ENCODE data around the gene ZNF354B.
"Not testable (repeated sequence)": the region's sequence is repeated elsewhere in the genome, so short reads cannot be mapped to it uniquely, and the experiment has no call there.

ZNF354B gene

DNA sequence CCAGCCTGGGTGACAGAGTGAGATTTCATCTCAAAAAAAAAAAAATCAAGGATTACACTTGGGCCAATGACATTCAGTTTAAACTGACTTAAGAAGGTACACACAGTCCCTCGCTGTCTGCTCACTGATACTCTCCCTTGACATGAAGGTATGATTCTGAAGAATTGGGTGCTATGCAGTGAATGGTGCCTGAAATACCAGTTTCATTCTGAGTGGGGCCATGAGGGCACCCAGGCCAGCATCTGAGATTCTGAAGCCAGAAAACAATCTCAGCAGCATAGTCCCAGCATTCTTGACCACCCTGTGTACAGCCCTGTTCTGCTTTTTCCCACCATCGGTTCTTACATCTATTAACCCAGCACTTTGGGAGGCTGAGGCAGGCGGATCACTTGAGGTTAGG is 7.8 kb upstream of the ZNF354B start:
- WGBS (ENCODE audit: insufficient coverage): 80% methylated on average over 1 of the region's 3 CpGs
- H3K4me1 ChIP-seq (ENCODE audit: control extremely low read depth in 1 of 4, control insufficient read depth in 4 of 4, insufficient read depth in 4 of 4, low read length in 3 of 4): no peaks in the 10 kb centered on the region
- peaks cover 0 to 4% (median 0%) of the 10 kb centered on the region in 5 experiments for H3K27me3 ChIP-seq (replicated peaks in 2 of 5; ENCODE audit: control insufficient read depth in 4 of 5, insufficient read depth in 5 of 5, low read length in 4 of 5)
- no peak for DNase-seq
- H3K4me3 ChIP-seq (ENCODE audit: control insufficient read depth in 1 of 7, extremely low read depth in 1 of 7, insufficient read depth in 4 of 7, low read depth in 2 of 7, low read length in 6 of 7): no peak overlapping the region
- POLR2A ChIA-PET: no interaction called here
- H3K36me3 ChIP-seq (ENCODE audit: control insufficient read depth in 4 of 4, insufficient read depth in 4 of 4, low read length in 3 of 4): no peaks in the 10 kb centered on the region
- CTCF ChIA-PET: no interaction called here
- H3K27ac ChIP-seq (ENCODE audit: insufficient read depth in 1 of 2, low read depth in 1 of 2, low read length in 2 of 2, poor library complexity in 1 of 2, severe bottlenecking in 2 of 2): no peak overlapping the region
- peaks cover 0 to 11% (median 4%) of the 10 kb centered on the region in 5 experiments for H3K9me3 ChIP-seq (ENCODE audit: control extremely low read depth in 1 of 5, control insufficient read depth in 4 of 5, insufficient read depth in 2 of 5, low read depth in 1 of 5, low read length in 4 of 5)

DNA sequence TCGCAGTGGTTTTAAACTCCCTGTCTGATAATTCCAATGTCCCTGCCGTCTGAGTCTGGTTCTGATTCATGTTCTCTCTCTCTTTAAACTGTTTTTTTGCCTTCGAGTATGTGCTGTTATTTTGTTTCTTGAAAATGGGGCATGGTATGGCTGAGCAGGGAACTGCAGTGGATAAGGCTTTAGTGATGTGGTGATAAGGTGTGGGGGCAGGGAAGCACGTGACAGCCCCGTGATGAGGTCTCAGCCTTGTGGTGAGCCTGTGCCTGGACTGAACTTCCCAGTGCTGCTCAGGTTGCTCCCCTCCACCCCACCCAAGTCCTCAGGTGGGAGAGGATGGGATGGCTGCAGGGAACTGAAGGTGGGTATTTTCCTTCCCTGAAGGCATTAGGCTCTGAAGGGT is 5.5 kb upstream of the ZNF354B start:
- H3K36me3 ChIP-seq (ENCODE audit: control insufficient read depth in 4 of 4, insufficient read depth in 4 of 4, low read length in 3 of 4): no peaks in the 10 kb centered on the region
- ChIA-PET POLR2A (no interaction called here), CTCF (no interaction called here)
- H3K4me3 ChIP-seq (ENCODE audit: control insufficient read depth in 1 of 7, extremely low read depth in 1 of 7, insufficient read depth in 4 of 7, low read depth in 2 of 7, low read length in 6 of 7): no peak overlapping the region
- WGBS (ENCODE audit: insufficient coverage): 65% methylated on average over 4 of the region's 5 CpGs
- no peak overlapping the region for H3K27ac ChIP-seq (ENCODE audit: insufficient read depth in 1 of 2, low read depth in 1 of 2, low read length in 2 of 2, poor library complexity in 1 of 2, severe bottlenecking in 2 of 2)
- no peak for DNase-seq
- H3K4me1 ChIP-seq (ENCODE audit: control extremely low read depth in 1 of 4, control insufficient read depth in 4 of 4, insufficient read depth in 4 of 4, low read length in 3 of 4): no peaks in the 10 kb centered on the region
- H3K9me3 ChIP-seq (ENCODE audit: control extremely low read depth in 1 of 5, control insufficient read depth in 4 of 5, insufficient read depth in 2 of 5, low read depth in 1 of 5, low read length in 4 of 5): peaks cover 0 to 18% (median 0%) of the 10 kb centered on the region in 5 experiments
- peaks cover 0 to 4% (median 0%) of the 10 kb centered on the region in 5 experiments for H3K27me3 ChIP-seq (replicated peaks in 2 of 5; ENCODE audit: control insufficient read depth in 4 of 5, insufficient read depth in 5 of 5, low read length in 4 of 5)

DNA sequence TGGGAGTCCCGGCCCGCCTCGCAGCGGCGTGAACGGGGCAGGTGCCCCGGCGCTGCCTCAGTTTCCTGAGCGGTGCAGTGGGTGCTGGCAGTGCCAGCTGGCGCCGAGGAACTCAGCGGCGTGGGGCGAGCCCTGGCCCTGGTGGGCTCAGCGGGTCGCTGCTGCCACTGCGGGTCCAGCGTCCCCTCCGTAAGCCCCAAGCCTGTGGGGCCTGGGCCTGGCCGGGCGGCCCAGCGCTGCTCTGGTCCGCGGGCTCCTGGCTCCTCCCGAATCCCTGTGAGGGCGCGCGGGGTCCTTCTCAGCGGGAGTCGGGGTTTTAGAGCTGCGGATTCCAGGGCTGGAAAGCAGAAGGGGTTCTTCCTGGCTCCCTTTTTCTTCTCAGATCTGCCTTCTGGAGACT is 862 bp downstream of the ZNF354B start:
- Histone ChIP-seq H3K36me3 (ENCODE audit: control insufficient read depth in 4 of 4, insufficient read depth in 4 of 4, low read length in 3 of 4) (peaks cover 12 to 38% (median 32%) of the 10 kb centered on the region in 4 experiments), H3K9me3 (ENCODE audit: control extremely low read depth in 1 of 5, control insufficient read depth in 4 of 5, insufficient read depth in 2 of 5, low read depth in 1 of 5, low read length in 4 of 5) (peaks cover under 1 to 35% (median 20%) of the 10 kb centered on the region in 5 experiments), H3K27ac (ENCODE audit: insufficient read depth in 1 of 2, low read depth in 1 of 2, low read length in 2 of 2, poor library complexity in 1 of 2, severe bottlenecking in 2 of 2) (peak overlapping the region in 1 of 2 experiments; percentile 68), H3K4me3 (ENCODE audit: control insufficient read depth in 1 of 7, extremely low read depth in 1 of 7, insufficient read depth in 4 of 7, low read depth in 2 of 7, low read length in 6 of 7) (peak overlapping the region in 5 of 7 experiments; percentile 68 to 79 (median 75))
- H3K4me1 ChIP-seq (ENCODE audit: control extremely low read depth in 1 of 4, control insufficient read depth in 4 of 4, insufficient read depth in 4 of 4, low read length in 3 of 4); POLR2A ChIA-PET; DNase-seq; CTCF ChIA-PET; H3K27me3 ChIP-seq (replicated peaks in 2 of 5; ENCODE audit: control insufficient read depth in 4 of 5, insufficient read depth in 5 of 5, low read length in 4 of 5): not testable (repeated sequence)
- WGBS (ENCODE audit: insufficient coverage): no CpG with 5 or more reads among the region's 31 CpGs

DNA sequence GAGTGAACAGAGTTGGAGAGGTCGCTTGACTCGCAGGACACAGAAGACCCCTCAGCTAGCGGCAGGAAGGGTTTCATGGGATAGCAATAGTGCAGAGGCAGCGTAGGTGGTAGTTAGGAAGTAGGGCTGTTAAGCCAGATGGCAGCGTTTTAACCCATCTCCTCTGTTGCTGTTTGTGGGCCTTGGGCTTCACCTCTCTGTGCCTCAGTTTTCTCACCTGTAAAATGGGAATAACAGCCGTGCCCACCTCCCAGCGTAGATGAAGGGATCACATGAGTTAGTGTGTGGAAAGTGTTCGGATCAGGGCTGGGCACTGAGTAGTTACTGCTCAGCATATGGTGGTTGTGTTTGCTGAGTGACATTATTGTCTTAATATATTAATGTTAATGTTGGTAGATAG is 1.9 kb downstream of the ZNF354B start:
- Histone ChIP-seq H3K4me3 (ENCODE audit: control insufficient read depth in 1 of 7, extremely low read depth in 1 of 7, insufficient read depth in 4 of 7, low read depth in 2 of 7, low read length in 6 of 7) (peak overlapping the region in 1 of 7 experiments; percentile 3), H3K36me3 (ENCODE audit: control insufficient read depth in 4 of 4, insufficient read depth in 4 of 4, low read length in 3 of 4) (peaks cover 18 to 48% (median 42%) of the 10 kb centered on the region in 4 experiments), H3K27ac (ENCODE audit: insufficient read depth in 1 of 2, low read depth in 1 of 2, low read length in 2 of 2, poor library complexity in 1 of 2, severe bottlenecking in 2 of 2) (no peak overlapping the region), H3K9me3 (ENCODE audit: control extremely low read depth in 1 of 5, control insufficient read depth in 4 of 5, insufficient read depth in 2 of 5, low read depth in 1 of 5, low read length in 4 of 5) (peaks cover 1 to 41% (median 26%) of the 10 kb centered on the region in 5 experiments), H3K4me1 (ENCODE audit: control extremely low read depth in 1 of 4, control insufficient read depth in 4 of 4, insufficient read depth in 4 of 4, low read length in 3 of 4) (peaks cover 0 to 7% (median 1%) of the 10 kb centered on the region in 4 experiments), H3K27me3 (replicated peaks in 2 of 5; ENCODE audit: control insufficient read depth in 4 of 5, insufficient read depth in 5 of 5, low read length in 4 of 5) (no peaks in the 10 kb centered on the region)
- ChIA-PET POLR2A (no interaction called here), CTCF (no interaction called here)
- 94% methylated on average over 3 of the region's 8 CpGs for WGBS (ENCODE audit: insufficient coverage)
- no peak for DNase-seq

DNA sequence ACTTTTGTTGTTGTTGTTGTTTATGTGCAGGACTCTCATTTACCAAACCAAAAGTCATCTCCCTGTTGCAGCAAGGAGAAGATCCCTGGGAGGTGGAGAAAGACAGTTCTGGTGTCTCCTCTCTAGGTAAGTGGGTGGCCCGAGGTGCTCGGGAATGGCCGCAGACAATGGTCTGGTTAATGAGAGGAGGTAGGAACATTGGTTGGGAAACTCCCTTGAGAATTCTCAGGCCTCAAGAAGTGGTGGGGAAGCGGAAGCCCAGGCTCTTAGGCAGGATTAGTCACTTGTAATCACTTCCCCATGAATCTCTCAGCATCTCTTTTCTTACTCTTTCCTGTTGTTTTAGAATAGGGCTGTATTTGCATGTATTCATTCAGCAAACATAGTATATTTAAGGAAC is 7.2 kb downstream of the ZNF354B start:
- Histone ChIP-seq H3K27me3 (replicated peaks in 2 of 5; ENCODE audit: control insufficient read depth in 4 of 5, insufficient read depth in 5 of 5, low read length in 4 of 5) (no peaks in the 10 kb centered on the region), H3K9me3 (ENCODE audit: control extremely low read depth in 1 of 5, control insufficient read depth in 4 of 5, insufficient read depth in 2 of 5, low read depth in 1 of 5, low read length in 4 of 5) (peaks cover 1 to 77% (median 57%) of the 10 kb centered on the region in 5 experiments), H3K27ac (ENCODE audit: insufficient read depth in 1 of 2, low read depth in 1 of 2, low read length in 2 of 2, poor library complexity in 1 of 2, severe bottlenecking in 2 of 2) (no peak overlapping the region), H3K36me3 (ENCODE audit: control insufficient read depth in 4 of 4, insufficient read depth in 4 of 4, low read length in 3 of 4) (peaks cover 22 to 94% (median 81%) of the 10 kb centered on the region in 4 experiments), H3K4me1 (ENCODE audit: control extremely low read depth in 1 of 4, control insufficient read depth in 4 of 4, insufficient read depth in 4 of 4, low read length in 3 of 4) (no peaks in the 10 kb centered on the region), H3K4me3 (ENCODE audit: control insufficient read depth in 1 of 7, extremely low read depth in 1 of 7, insufficient read depth in 4 of 7, low read depth in 2 of 7, low read length in 6 of 7) (no peak overlapping the region)
- ChIA-PET POLR2A (no interaction called here), CTCF (no interaction called here)
- DNase-seq: no peak
- 100% methylated on average over 2 of the region's 4 CpGs for WGBS (ENCODE audit: insufficient coverage)

DNA sequence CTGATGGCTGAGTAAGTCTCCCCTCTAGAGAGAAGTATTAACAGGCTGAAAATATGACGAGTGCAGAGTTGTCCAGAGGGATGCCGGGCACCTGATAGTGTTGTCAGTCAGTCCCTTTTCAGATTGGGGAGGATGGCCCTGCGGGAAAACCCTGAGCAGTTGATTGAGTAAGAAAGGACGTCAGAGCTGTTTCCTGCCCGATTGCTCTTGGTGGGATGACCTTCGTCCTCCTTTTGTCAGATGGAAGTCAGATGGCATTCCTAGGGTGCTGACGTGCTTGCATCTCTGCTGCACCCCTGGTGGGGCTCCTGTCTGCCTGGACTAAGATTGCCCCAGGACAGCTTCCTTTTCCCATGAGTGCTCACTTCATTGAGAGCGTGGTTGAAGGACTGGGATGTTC is 9.8 kb downstream of the ZNF354B start:
- no peak for DNase-seq
- H3K4me3 ChIP-seq (ENCODE audit: control insufficient read depth in 1 of 7, extremely low read depth in 1 of 7, insufficient read depth in 4 of 7, low read depth in 2 of 7, low read length in 6 of 7): no peak overlapping the region
- no peak overlapping the region for H3K27ac ChIP-seq (ENCODE audit: insufficient read depth in 1 of 2, low read depth in 1 of 2, low read length in 2 of 2, poor library complexity in 1 of 2, severe bottlenecking in 2 of 2)
- no peaks in the 10 kb centered on the region for H3K27me3 ChIP-seq (replicated peaks in 2 of 5; ENCODE audit: control insufficient read depth in 4 of 5, insufficient read depth in 5 of 5, low read length in 4 of 5)
- CTCF ChIA-PET: no interaction called here
- peaks cover 4 to 89% (median 58%) of the 10 kb centered on the region in 5 experiments for H3K9me3 ChIP-seq (ENCODE audit: control extremely low read depth in 1 of 5, control insufficient read depth in 4 of 5, insufficient read depth in 2 of 5, low read depth in 1 of 5, low read length in 4 of 5)
- WGBS (ENCODE audit: insufficient coverage): 94% methylated on average over 8 of the region's 8 CpGs
- POLR2A ChIA-PET: no interaction called here
- peaks cover 26 to 96% (median 78%) of the 10 kb centered on the region in 4 experiments for H3K36me3 ChIP-seq (ENCODE audit: control insufficient read depth in 4 of 4, insufficient read depth in 4 of 4, low read length in 3 of 4)
- H3K4me1 ChIP-seq (ENCODE audit: control extremely low read depth in 1 of 4, control insufficient read depth in 4 of 4, insufficient read depth in 4 of 4, low read length in 3 of 4): no peaks in the 10 kb centered on the region

DNA sequence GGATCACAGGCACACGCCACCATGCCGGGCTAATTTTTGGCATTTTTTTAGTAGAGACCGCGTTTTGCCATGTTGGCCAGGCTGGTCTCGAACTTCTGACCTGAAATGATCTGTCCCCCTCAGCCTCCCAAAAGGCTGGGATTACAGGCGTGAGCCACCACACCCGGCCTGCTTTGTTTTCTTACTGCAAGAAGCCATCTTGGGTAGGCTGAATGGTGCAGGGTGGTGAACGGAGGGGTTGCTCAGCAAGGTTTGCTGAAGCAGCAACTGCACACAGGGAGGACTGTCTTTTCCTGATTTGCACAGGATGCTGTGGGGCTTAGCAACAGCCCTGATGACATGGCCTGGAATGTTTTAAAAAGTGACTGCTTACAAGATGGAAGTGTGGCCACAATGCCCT is 10.7 kb downstream of the ZNF354B start:
- Histone ChIP-seq H3K27me3 (replicated peaks in 2 of 5; ENCODE audit: control insufficient read depth in 4 of 5, insufficient read depth in 5 of 5, low read length in 4 of 5) (no peaks in the 10 kb centered on the region), H3K4me3 (ENCODE audit: control insufficient read depth in 1 of 7, extremely low read depth in 1 of 7, insufficient read depth in 4 of 7, low read depth in 2 of 7, low read length in 6 of 7) (no peak overlapping the region), H3K9me3 (ENCODE audit: control extremely low read depth in 1 of 5, control insufficient read depth in 4 of 5, insufficient read depth in 2 of 5, low read depth in 1 of 5, low read length in 4 of 5) (peaks cover 4 to 91% (median 60%) of the 10 kb centered on the region in 5 experiments), H3K4me1 (ENCODE audit: control extremely low read depth in 1 of 4, control insufficient read depth in 4 of 4, insufficient read depth in 4 of 4, low read length in 3 of 4) (no peaks in the 10 kb centered on the region), H3K36me3 (ENCODE audit: control insufficient read depth in 4 of 4, insufficient read depth in 4 of 4, low read length in 3 of 4) (peaks cover 29 to 97% (median 80%) of the 10 kb centered on the region in 4 experiments), H3K27ac (ENCODE audit: insufficient read depth in 1 of 2, low read depth in 1 of 2, low read length in 2 of 2, poor library complexity in 1 of 2, severe bottlenecking in 2 of 2) (no peak overlapping the region)
- POLR2A ChIA-PET: no interaction called here
- WGBS (ENCODE audit: insufficient coverage): 89% methylated on average over 7 of the region's 8 CpGs
- no peak for DNase-seq
- CTCF ChIA-PET: no interaction called here

Data from common myeloid progenitor, CD34-positive (primary cell).